Neural progenitor cell (in vitro differentiated cells): ENCODE results near the gene HDAC7. TPM values are rescaled to one million over a fixed set of nuclear protein-coding genes. Genes with fewer than 3 reads are reported as not detected.

Experiments used
- DNase-seq: peaks from one replicate; pipeline ENCODE4 v3.0.0-alpha.2; 2016; ENCODE audit warnings: low spot score
- H2AFZ ChIP-seq: fragments of 200-600 bp; sonication (generic); replicated peaks from 2 replicates; pipeline ENCODE4 v1.6.1; 2016; ENCODE audit warnings: antibody characterized with exemption
- H3F3A ChIP-seq: fragments of 200-600 bp; sonication (generic); 2 replicates; pipeline ENCODE4 v1.6.1; 2016; ENCODE audit warnings: antibody characterized with exemption, low read depth
- H3K27ac ChIP-seq: fragments of 200-600 bp; sonication (generic); 2 replicates; pipeline ENCODE4 v1.5.1; 2016; ENCODE audit warnings: mild to moderate bottlenecking
- H3K27me3 ChIP-seq: fragments of 200-600 bp; sonication (generic); 2 replicates; pipeline ENCODE4 v1.6.1; 2016; ENCODE audit warnings: mild to moderate bottlenecking, moderate library complexity
- H3K36me3 ChIP-seq: fragments of 200-600 bp; sonication (generic); 2 replicates; pipeline ENCODE4 v1.5.1; 2016
- H3K4me1 ChIP-seq: fragments of 200-600 bp; sonication (generic); 2 replicates; pipeline ENCODE4 v1.6.1; 2016; ENCODE audit warnings: mixed run types
- H3K4me2 ChIP-seq: fragments of 200-600 bp; sonication (generic); 2 replicates; pipeline ENCODE4 v1.6.1; 2016
- H3K4me3 ChIP-seq: fragments of 200-600 bp; sonication (generic); 2 replicates; pipeline ENCODE4 v1.5.1; 2016
- H3K79me2 ChIP-seq: fragments of 200-600 bp; sonication (generic); 2 replicates; pipeline ENCODE4 v1.6.1; 2016; ENCODE audit warnings: low read depth
- H3K9ac ChIP-seq: fragments of 200-600 bp; sonication (generic); 2 replicates; pipeline ENCODE4 v1.6.1; 2016
- H3K9me3 ChIP-seq: fragments of 200-600 bp; sonication (generic); 2 replicates; pipeline ENCODE4 v1.5.1; 2016; ENCODE audit warnings: low read depth
- H4K20me1 ChIP-seq: fragments of 200-600 bp; sonication (generic); 2 replicates; pipeline ENCODE4 v1.6.1; 2016; ENCODE audit warnings: low read depth
- H3K27ac Mint-ChIP-seq: 3 replicates; pipeline ENCODE4 v1.8.0; 2021; ENCODE audit warnings: mixed read lengths
- H3K27me3 Mint-ChIP-seq: 2 replicates; pipeline ENCODE4 v1.8.0; 2022; ENCODE audit warnings: low read depth, mild to moderate bottlenecking, inconsistent platforms, moderate library complexity, mixed read lengths; ENCODE audit not compliant: insufficient read depth
- H3K36me3 Mint-ChIP-seq: 3 replicates; pipeline ENCODE4 v1.8.0; 2021; ENCODE audit warnings: mixed read lengths
- H3K4me1 Mint-ChIP-seq: 3 replicates; pipeline ENCODE4 v1.8.0; 2021; ENCODE audit warnings: mixed read lengths
- H3K4me3 Mint-ChIP-seq: 3 replicates; pipeline ENCODE4 v1.8.0; 2021; ENCODE audit warnings: mild to moderate bottlenecking, moderate library complexity, mixed read lengths
- H3K9me3 Mint-ChIP-seq: 3 replicates; pipeline ENCODE4 v1.8.0; 2020; ENCODE audit warnings: mixed read lengths
- EZH2 ChIP-seq: fragments of 200-600 bp; sonication (generic); IDR thresholded peaks from 2 replicates; pipeline ENCODE4 v1.6.1; 2017; ENCODE audit warnings: antibody characterized with exemption, mild to moderate bottlenecking, moderate library complexity
- EZH2phosphoT487 ChIP-seq: fragments of 200-600 bp; sonication (generic); IDR thresholded peaks from 2 replicates; pipeline ENCODE4 v1.6.1; 2017; ENCODE audit warnings: antibody characterized with exemption
- total RNA-seq: library from RNA; depleted of rRNA; stranded (reverse); fragments of >200 nt; gene quantifications from 2 replicates; pipeline ENCODE4 v1.2.3, GENCODE V29; 2015; ENCODE audit warnings: low replicate concordance
- TF ChIP-seq, protein P1 (sequence below): fragments of 200-600 bp; sonication (generic); IDR thresholded peaks from 2 replicates; pipeline ENCODE4 v1.5.1; 2017; ENCODE audit warnings: antibody characterized with exemption, mild to moderate bottlenecking

The HDAC7 gene
- total RNA-seq, 1 donor from 2014 or later = 7.2 TPM

GRCh38 chr12:47757364-47757839 is 62.3 kb downstream of the HDAC7 start:
- no peak overlapping the region for H3K4me3 ChIP-seq
- no peak for TF ChIP-seq EZH2phosphoT487
- TF ChIP-seq, protein P1, sequence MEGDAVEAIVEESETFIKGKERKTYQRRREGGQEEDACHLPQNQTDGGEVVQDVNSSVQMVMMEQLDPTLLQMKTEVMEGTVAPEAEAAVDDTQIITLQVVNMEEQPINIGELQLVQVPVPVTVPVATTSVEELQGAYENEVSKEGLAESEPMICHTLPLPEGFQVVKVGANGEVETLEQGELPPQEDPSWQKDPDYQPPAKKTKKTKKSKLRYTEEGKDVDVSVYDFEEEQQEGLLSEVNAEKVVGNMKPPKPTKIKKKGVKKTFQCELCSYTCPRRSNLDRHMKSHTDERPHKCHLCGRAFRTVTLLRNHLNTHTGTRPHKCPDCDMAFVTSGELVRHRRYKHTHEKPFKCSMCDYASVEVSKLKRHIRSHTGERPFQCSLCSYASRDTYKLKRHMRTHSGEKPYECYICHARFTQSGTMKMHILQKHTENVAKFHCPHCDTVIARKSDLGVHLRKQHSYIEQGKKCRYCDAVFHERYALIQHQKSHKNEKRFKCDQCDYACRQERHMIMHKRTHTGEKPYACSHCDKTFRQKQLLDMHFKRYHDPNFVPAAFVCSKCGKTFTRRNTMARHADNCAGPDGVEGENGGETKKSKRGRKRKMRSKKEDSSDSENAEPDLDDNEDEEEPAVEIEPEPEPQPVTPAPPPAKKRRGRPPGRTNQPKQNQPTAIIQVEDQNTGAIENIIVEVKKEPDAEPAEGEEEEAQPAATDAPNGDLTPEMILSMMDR = no peak
- TF ChIP-seq EZH2 = no peak
- H3K9ac ChIP-seq = no peak overlapping the region
- Mint-ChIP-seq H3K9me3 (no peaks in the 10 kb centered on the region), H3K36me3 (no peaks in the 10 kb centered on the region), H3K27ac (peak overlapping the region; percentile 67), H3K27me3 (peaks cover 11% of the 10 kb centered on the region), H3K4me3 (peak overlapping the region; percentile 33), H3K4me1 (peaks cover 39% of the 10 kb centered on the region)
- peaks cover 27% of the 10 kb centered on the region for H3K4me1 ChIP-seq
- peaks cover 16% of the 10 kb centered on the region for H3F3A ChIP-seq
- no peaks in the 10 kb centered on the region for H3K9me3 ChIP-seq
- H2AFZ ChIP-seq = no peak overlapping the region
- no peaks in the 10 kb centered on the region for H3K36me3 ChIP-seq
- no peak overlapping the region for H3K27ac ChIP-seq
- no peaks in the 10 kb centered on the region for H3K79me2 ChIP-seq
- peak overlapping the region; percentile 38 for H3K4me2 ChIP-seq
- peaks cover 14% of the 10 kb centered on the region for H3K27me3 ChIP-seq
- peak; percentile 48 for DNase-seq
- no peaks in the 10 kb centered on the region for H4K20me1 ChIP-seq

DNA sequence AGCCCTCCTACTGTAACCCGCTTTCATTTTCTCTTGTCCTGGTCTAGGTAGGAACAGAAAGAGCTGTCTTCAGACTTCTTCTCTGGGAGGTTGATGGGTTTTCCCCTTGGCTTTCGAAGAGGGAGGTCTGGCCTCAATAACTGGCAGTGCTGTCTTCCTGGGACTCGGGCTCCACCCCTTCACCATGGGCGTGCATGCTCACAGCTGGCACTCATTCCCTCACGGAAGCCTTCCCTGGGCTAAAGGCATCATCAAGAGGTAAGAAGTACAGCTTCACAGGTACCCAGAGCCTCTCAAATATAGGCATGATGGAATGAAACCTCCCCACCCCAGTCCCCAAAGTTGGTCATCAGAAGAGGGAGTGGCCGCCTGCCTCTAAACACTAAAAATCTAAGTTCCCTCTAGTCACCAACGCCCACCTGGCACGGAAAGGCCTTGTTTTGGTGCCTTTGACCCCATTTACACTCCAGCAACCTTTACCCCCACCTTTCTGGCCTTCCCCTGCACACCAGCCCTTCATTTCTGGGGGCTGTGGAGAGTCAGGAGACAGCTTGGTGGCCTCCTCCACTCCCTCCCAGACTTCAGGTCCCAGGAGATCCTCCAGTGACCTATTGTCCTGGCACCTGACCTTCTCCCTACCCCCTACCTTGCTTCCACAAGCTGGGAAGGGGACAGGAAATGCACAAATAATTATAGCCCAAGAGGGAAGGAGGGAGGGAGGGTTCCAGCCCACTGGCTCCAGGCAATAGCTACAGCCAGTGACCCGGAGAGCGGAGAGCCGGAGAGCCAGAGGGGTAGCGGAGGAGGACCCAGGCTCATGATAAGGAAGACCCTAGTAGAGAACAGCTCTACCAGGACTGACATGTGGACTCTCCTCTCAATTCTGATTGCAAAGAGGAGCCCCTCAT is 63.8 kb downstream of the HDAC7 start:
- H4K20me1 ChIP-seq = no peaks in the 10 kb centered on the region
- Mint-ChIP-seq H3K27ac (peak overlapping the region; percentile 53), H3K4me1 (peaks cover 39% of the 10 kb centered on the region), H3K27me3 (peaks cover 11% of the 10 kb centered on the region), H3K9me3 (no peaks in the 10 kb centered on the region), H3K36me3 (no peaks in the 10 kb centered on the region), H3K4me3 (peak overlapping the region; percentile 36)
- no peak overlapping the region for H2AFZ ChIP-seq
- peaks cover 16% of the 10 kb centered on the region for H3F3A ChIP-seq
- H3K4me1 ChIP-seq = peaks cover 27% of the 10 kb centered on the region
- no peak for DNase-seq
- no peaks in the 10 kb centered on the region for H3K9me3 ChIP-seq
- no peak overlapping the region for H3K27ac ChIP-seq
- H3K36me3 ChIP-seq = no peaks in the 10 kb centered on the region
- H3K9ac ChIP-seq = no peak overlapping the region
- H3K4me2 ChIP-seq = no peak overlapping the region
- no peaks in the 10 kb centered on the region for H3K79me2 ChIP-seq
- no peak for TF ChIP-seq EZH2
- TF ChIP-seq, protein P1 = no peak
- no peak for TF ChIP-seq EZH2phosphoT487
- H3K4me3 ChIP-seq = no peak overlapping the region
- peaks cover 14% of the 10 kb centered on the region for H3K27me3 ChIP-seq

DNA sequence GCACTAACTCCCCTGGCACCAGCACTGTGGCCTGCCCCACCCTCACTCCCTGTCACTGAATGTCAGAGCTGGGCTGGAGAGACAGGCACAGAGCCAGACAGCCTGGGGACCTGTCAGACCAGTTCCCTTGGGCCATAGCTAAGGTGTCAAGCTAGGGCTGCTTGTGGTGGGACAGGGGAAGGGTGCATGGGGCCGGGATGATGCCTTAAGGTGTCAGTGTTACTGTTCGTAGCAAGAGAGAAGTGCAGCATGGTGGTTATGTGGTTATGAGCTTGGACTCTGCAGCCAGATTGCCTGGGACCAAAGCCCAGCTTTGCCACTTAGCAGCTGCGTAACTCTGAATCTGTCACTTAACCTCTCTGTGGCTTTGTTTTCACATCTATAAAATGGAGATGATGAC is 64.8 kb downstream of the HDAC7 start:
- H3K4me1 ChIP-seq = peaks cover 27% of the 10 kb centered on the region
- H3K27ac ChIP-seq = no peak overlapping the region
- H3K27me3 Mint-ChIP-seq = peaks cover 13% of the 10 kb centered on the region
- H3K9me3 Mint-ChIP-seq = no peaks in the 10 kb centered on the region
- H4K20me1 ChIP-seq = no peaks in the 10 kb centered on the region
- no peak overlapping the region for H3K9ac ChIP-seq
- H2AFZ ChIP-seq = no peak overlapping the region
- H3K4me2 ChIP-seq = no peak overlapping the region
- H3F3A ChIP-seq = peaks cover 16% of the 10 kb centered on the region
- DNase-seq = no peak
- no peaks in the 10 kb centered on the region for H3K36me3 ChIP-seq
- peaks cover 8% of the 10 kb centered on the region for H3K27me3 ChIP-seq
- no peaks in the 10 kb centered on the region for H3K79me2 ChIP-seq
- no peaks in the 10 kb centered on the region for H3K9me3 ChIP-seq
- H3K27ac Mint-ChIP-seq = no peak overlapping the region
- no peak overlapping the region for H3K4me3 ChIP-seq
- no peak for TF ChIP-seq EZH2phosphoT487
- TF ChIP-seq, protein P1 = no peak
- no peak for TF ChIP-seq EZH2
- H3K4me3 Mint-ChIP-seq = no peak overlapping the region
- H3K36me3 Mint-ChIP-seq = no peaks in the 10 kb centered on the region
- peaks cover 39% of the 10 kb centered on the region for H3K4me1 Mint-ChIP-seq
